ENCODE results near the gene SLC2A2.

GRCh38 chr3:170989100-170989648, 37.3 kb downstream of the SLC2A2 start:
- TF ChIP-seq EP300 (IDR thresholded peaks at IDR 0.05) (no peak), CTCF (IDR thresholded peaks at IDR 0.05) (no peak)

All from ovary (tissue), 3 donors.